LNCAP (cell line): ENCODE data around the gene YTHDF1.

Experiments used
- CTCF ChIP-seq: fragments of 450-650 bp; IDR thresholded peaks from 2 replicates; pipeline ENCODE4 v1.5.1; 2017; ENCODE audit warnings: mild to moderate bottlenecking

YTHDF1 gene

GRCh38 chr20:63189322-63189642, 26.6 kb downstream of the YTHDF1 start:
- no peak for TF ChIP-seq CTCF

- TF ChIP-seq CTCF: no peak
These were observed 27.1 kb downstream of the YTHDF1 start for GRCh38 chr20:63188641-63189321.

DNA sequence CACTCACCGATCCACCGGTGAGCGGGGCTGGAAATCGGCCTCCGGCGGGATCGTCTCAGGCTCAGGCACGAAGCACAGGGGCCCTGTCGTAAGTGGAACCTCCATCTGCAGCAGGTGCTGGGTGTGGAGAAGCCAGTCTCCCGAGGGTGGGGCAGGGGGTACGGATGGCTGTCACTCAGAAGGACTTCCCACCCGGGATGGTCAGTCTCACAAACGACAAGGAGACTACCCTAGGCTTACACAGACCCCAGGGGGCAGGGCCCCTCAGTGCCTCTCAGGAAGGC, 27.8 kb downstream of the YTHDF1 start:
- TF ChIP-seq CTCF: no peak

- no peak for TF ChIP-seq CTCF
These were observed 28.4 kb downstream of the YTHDF1 start for GRCh38 chr20:63187338-63188158.

DNA sequence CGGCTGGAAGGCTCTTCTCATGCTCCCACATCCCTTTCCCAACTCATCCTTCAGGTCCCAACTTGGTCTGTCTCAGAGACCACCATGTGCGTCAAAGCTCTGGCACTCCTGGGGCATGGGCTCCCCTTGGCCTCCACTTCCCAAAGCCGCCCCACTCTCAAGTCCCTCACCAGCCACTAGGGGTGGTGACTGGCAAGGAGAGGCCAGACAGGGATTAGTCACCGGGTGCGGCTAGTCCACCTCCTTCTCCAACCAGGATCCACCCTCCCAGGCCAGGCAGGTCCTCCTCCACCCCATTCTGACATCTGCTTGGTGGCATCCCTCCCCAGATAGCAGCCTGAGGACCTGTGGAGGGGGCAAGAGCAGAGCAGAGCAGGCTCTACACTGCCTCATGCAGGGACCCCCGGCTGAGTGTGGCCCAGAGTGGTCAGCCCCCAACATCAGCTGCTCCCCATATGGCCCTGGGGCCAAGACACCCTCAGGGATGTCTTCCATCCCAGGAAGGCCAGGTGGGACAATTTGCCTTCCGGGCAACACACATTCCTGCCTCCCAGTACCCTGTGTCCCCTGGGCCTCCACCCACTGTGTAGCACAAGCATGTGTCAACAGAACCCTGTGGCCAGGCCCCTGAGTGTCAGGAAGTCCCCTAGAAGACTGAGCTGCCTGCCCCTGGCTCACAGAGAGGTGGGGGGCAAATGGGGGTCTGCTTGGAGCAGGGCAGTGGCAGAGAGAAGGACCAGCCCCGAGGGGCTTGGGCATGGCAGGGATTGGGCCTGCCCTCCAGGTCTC, 29.2 kb downstream of the YTHDF1 start:
- TF ChIP-seq CTCF: no peak

- TF ChIP-seq CTCF: no peak
These were observed 29.8 kb downstream of the YTHDF1 start for GRCh38 chr20:63186084-63186483.

- TF ChIP-seq CTCF: no peak
These were observed 30.6 kb downstream of the YTHDF1 start for GRCh38 chr20:63185215-63185796.
